Endothelial cell of umbilical vein (primary cell): ENCODE measurements around the gene UBAP2L. TPM values are rescaled to one million over a fixed set of nuclear protein-coding genes. Genes with fewer than 3 reads are reported as not detected.
"Not testable (repeated sequence)": the region's sequence is repeated elsewhere in the genome, so short reads cannot be mapped to it uniquely, and the experiment has no call there.

Experiments
- BruUV-seq: library from RNA; stranded (reverse); fragments of 400-500 nt; replicated peaks from 2 replicates; lab custom pipeline; 2021; lab: Mats Ljungman, UMichigan
- CTCF ChIA-PET: fragments of 300-600, 350-600 bp; sonication (Branson Sonifier 250); formaldehyde crosslinking; loops from one replicate; lab custom pipeline; 2021; ENCODE audit warnings: antibody characterized with exemption, inconsistent platforms; lab: Charles Lee
- POLR2A ChIA-PET: fragments of 300-600, 350-600 bp; sonication (Branson Sonifier 250); formaldehyde crosslinking; loops from one replicate; lab custom pipeline; 2021; ENCODE audit warnings: antibody characterized with exemption, inconsistent platforms; lab: Charles Lee
- DNase-seq: peaks from one replicate; pipeline ENCODE4 v3.0.0-alpha.2; 2011; ENCODE audit warnings: low read depth, low spot score
- FAIRE-seq: peaks from 2 replicates; lab custom pipeline; 2011; peaks lifted over from hg19 to GRCh38; lab: Jason Lieb, UNC
- H2AFZ ChIP-seq: 2 replicates; pipeline ENCODE4 v1.6.0; 2012; ENCODE audit warnings: low read depth, low read length, control low read depth, inconsistent platforms
- H3K27ac ChIP-seq: 2 replicates; pipeline ENCODE4 v1.5.1; 2011; ENCODE audit warnings: low read depth, mild to moderate bottlenecking, control low read depth, low read length, moderate library complexity; ENCODE audit not compliant: insufficient read depth
- H3K27me3 ChIP-seq, 2 experiments: 2 replicates each; pipeline versions ENCODE4 v1.6.0 to v1.6.1; 2011; ENCODE audit warnings: low read length in 2 of 2, mixed read lengths in 1 of 2; ENCODE audit not compliant: control insufficient read depth in 2 of 2, insufficient read depth in 2 of 2
- H3K36me3 ChIP-seq, 2 experiments: 2 replicates in 1 of 2; 3 replicates in 1 of 2; pipeline ENCODE4 v1.5.1; 2011; ENCODE audit warnings: low read length in 2 of 2, mild to moderate bottlenecking in 1 of 2, moderate library complexity in 1 of 2; ENCODE audit not compliant: control insufficient read depth in 2 of 2, insufficient read depth in 2 of 2; ENCODE audit errors: extremely low read depth in 1 of 2
- H3K4me1 ChIP-seq: 3 replicates; pipeline ENCODE4 v1.5.1; 2011; ENCODE audit warnings: mild to moderate bottlenecking, low read length; ENCODE audit not compliant: control insufficient read depth, insufficient read depth; ENCODE audit errors: extremely low read depth
- H3K4me2 ChIP-seq: 2 replicates; pipeline ENCODE4 v1.6.1; 2011; ENCODE audit warnings: low read length, control low read depth, mixed read lengths; ENCODE audit not compliant: insufficient read depth
- H3K4me3 ChIP-seq, 3 experiments: fragments of 200-600 bp in 1 of 3; sonication (generic), shearing (Covaris generic) in 1 of 3; replicated peaks in 1 of 3; 2 replicates each; pipeline ENCODE4 v1.5.1; 2011 to 2016; ENCODE audit warnings: control low read depth in 3 of 3, low read length in 3 of 3, mild to moderate bottlenecking in 2 of 3, inconsistent platforms in 1 of 3, low read depth in 1 of 3, moderate library complexity in 1 of 3; ENCODE audit not compliant: insufficient read depth in 1 of 3
- H3K79me2 ChIP-seq: 2 replicates; pipeline ENCODE4 v1.6.0; 2012; ENCODE audit warnings: low read length, inconsistent platforms; ENCODE audit not compliant: control insufficient read depth, insufficient read depth
- H3K9ac ChIP-seq: replicated peaks from 2 replicates; pipeline ENCODE3; 2011; ENCODE audit warnings: low read length, control low read depth; ENCODE audit not compliant: insufficient read depth; ENCODE audit errors: extremely low read depth
- H3K9me1 ChIP-seq: replicated peaks from 3 replicates; pipeline ENCODE4 v1.6.0; 2011; ENCODE audit warnings: mild to moderate bottlenecking, low read length; ENCODE audit not compliant: control insufficient read depth, insufficient read depth; ENCODE audit errors: extremely low read depth
- H3K9me3 ChIP-seq: replicated peaks from 2 replicates; pipeline ENCODE4 v1.5.1; 2012; ENCODE audit warnings: low read length, inconsistent platforms; ENCODE audit not compliant: control insufficient read depth, insufficient read depth
- H4K20me1 ChIP-seq: replicated peaks from 2 replicates; pipeline ENCODE3; 2011; ENCODE audit warnings: mild to moderate bottlenecking, low read length; ENCODE audit not compliant: control insufficient read depth, insufficient read depth; ENCODE audit errors: extremely low read depth
- CTCF ChIP-seq, 2 donors: IDR thresholded peaks; 1 replicate in 1 of 2; 2 replicates in 1 of 2; pipeline ENCODE4 v1.5.1; 2011; ENCODE audit warnings: low read length in 2 of 2, mild to moderate bottlenecking in 2 of 2, moderate library complexity in 2 of 2, control low read depth in 1 of 2, inconsistent platforms in 1 of 2, low read depth in 1 of 2; ENCODE audit not compliant: insufficient read depth in 1 of 2; ENCODE audit errors: extremely low read depth in 1 of 2
- GATA2 ChIP-seq: IDR thresholded peaks from 2 replicates; pipeline ENCODE4 v1.7.0; 2011; ENCODE audit warnings: low read depth, mild to moderate bottlenecking, moderate library complexity, mixed read lengths, low read length; ENCODE audit not compliant: insufficient read length, insufficient read depth
- JUN ChIP-seq: IDR thresholded peaks from 2 replicates; pipeline ENCODE4 v1.6.1; 2011; ENCODE audit warnings: borderline replicate concordance, low read depth; ENCODE audit not compliant: insufficient read length, insufficient read depth
- dilution Hi-C: fragments of 300-500 bp; cut with MboI; formaldehyde crosslinking; loops from one replicate; pipeline ENCODE4 v1.15.0; 2019; ENCODE audit warnings: low sequenced_read_pairs; ENCODE audit not compliant: extremely low pct_ligation_motif_present
- intact Hi-C: fragments of 100-400 bp; cut with micrococcal nuclease; formaldehyde crosslinking; loops from one replicate; pipeline ENCODE4 v1.10.0; 2022
- polyA plus RNA-seq, 4 experiments: library from polyadenylated mRNA; depleted of rRNA in 3 of 4; stranded (reverse) in 3 of 4; unstranded in 1 of 4; fragments of >200 nt; gene quantifications; 2 replicates each; pipeline versions ENCODE4 v1.2.1 to v1.2.3, GENCODE V29; 2011 to 2012; ENCODE audit warnings: missing spikeins in 1 of 4
- total RNA-seq: library from RNA; stranded (reverse); gene quantifications from 2 replicates; pipeline ENCODE4 v1.2.3, GENCODE V29; 2021

The UBAP2L gene
- total and polyA plus RNA-seq, 2 donors (not counting 3 experiments of a cell fraction or from before 2014, with no cell fraction given), result 229 to 280 TPM

GRCh38 chr1:154276797-154277196 is 56.0 kb downstream of the UBAP2L start:
- POLR2A ChIA-PET, result no interaction called here
- no peak for DNase-seq

GRCh38 chr1:154287591-154287990 is 66.8 kb downstream of the UBAP2L start:
- H3K27ac ChIP-seq, H3K9me3 ChIP-seq, H3K4me2 ChIP-seq, DNase-seq, H2AFZ ChIP-seq, POLR2A ChIA-PET, H3K4me1 ChIP-seq, H3K9ac ChIP-seq, intact Hi-C loops, H4K20me1 ChIP-seq, H3K4me3 ChIP-seq, CTCF ChIA-PET, BruUV-seq, H3K27me3 ChIP-seq, dilution Hi-C loops, H3K9me1 ChIP-seq, H3K36me3 ChIP-seq, H3K79me2 ChIP-seq, FAIRE-seq: not testable (repeated sequence)

More at GRCh38 chr1:154276797-154277196, 56.0 kb downstream of the UBAP2L start:
- no peaks in the 10 kb centered on the region for H3K9me1 ChIP-seq
- CTCF ChIA-PET, result interaction anchor here (0.6 to 2.5 kb wide), 6 partner anchors 18 to 270 kb away, joined by 3 to 35 read pairs (median 4); no protein-coding TSS in a partner anchor
- no peaks in the 10 kb centered on the region for H3K9me3 ChIP-seq
- no peak overlapping the region for H2AFZ ChIP-seq
- no peaks in the 10 kb centered on the region for H3K27me3 ChIP-seq
- intact Hi-C loops, result no loop called here
- no peak overlapping the region for H3K4me3 ChIP-seq
- no peak overlapping the region for H3K4me2 ChIP-seq
- no peak overlapping the region for H3K9ac ChIP-seq
- TF ChIP-seq JUN (no peak), GATA2 (no peak), CTCF (IDR thresholded peaks at IDR 0.05; ENCODE audit: extremely low read depth in 1 of 2, insufficient read depth in 1 of 2, low read depth in 1 of 2, low read length in 2 of 2) (peak in 1 of 2 donors; percentile 25)
- FAIRE-seq, result no peak
- peaks cover 0 to 5% of the 10 kb centered on the region in 2 experiments for H3K36me3 ChIP-seq
- peaks cover 9% of the 10 kb centered on the region for H3K79me2 ChIP-seq
- no peaks in the 10 kb centered on the region for H4K20me1 ChIP-seq
- no peak overlapping the region for H3K27ac ChIP-seq
- dilution Hi-C loops, result no loop called here
- BruUV-seq, result no TSS peak
- H3K4me1 ChIP-seq, result peaks cover 10% of the 10 kb centered on the region
